Ishikawa (cell line): Measurements from ENCODE around the gene CTDP1.

Experiments used
- TCF12 ChIP-seq: IDR thresholded peaks from 2 replicates; pipeline ENCODE4 v1.6.1; 2012; ENCODE audit warnings: low read depth
- YY1 ChIP-seq: IDR thresholded peaks from 2 replicates; pipeline ENCODE4 v1.6.1; 2012; ENCODE audit warnings: low read depth
- TF ChIP-seq, protein P1 (sequence below): IDR thresholded peaks from 2 replicates; pipeline ENCODE4 v1.6.1; 2012

DNA sequence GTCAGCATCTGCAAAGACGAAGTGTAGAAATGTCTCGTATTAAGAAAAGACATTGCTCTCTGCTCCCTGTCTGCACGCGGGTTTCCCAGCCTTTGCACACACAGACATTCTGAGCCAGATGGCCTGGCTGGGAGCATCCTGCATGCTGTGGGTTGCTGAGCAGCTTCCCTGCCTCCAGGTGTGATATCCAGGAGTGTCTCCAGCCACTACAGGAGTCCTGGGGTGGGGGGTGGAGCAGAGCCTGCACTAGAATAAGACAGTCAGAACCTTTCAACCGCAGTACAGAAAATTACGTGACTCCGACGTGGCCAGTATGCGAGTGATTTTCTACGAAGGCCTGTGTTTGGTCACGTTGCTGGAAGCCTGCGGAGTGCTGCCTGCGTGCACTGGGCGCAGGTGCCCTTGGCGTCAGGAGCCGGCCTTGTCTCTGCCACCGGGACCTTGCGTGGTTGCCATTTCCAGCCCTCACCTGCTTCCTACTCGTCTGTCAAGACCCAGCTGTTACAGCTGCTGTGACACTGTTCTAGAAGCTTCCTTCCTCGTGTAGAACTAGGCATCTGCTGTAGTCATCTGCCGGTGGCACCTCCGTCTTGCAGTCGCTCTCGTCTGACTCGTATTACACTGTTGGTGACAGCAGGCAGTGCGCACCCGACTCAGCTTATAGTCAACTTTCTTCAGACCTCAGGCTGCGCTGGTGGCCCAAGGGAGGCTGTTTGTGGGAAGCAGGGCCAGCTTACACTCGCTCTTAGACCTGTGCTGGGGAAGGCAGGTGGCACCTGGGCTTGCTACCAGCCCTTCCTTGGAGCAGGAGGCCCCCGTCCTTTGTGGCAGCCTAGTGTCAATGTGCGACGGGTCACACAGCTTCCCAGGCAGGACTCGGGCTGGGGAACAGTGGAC, 11.2 kb downstream of the CTDP1 start:
- TF ChIP-seq TCF12: no peak
- TF ChIP-seq, protein P1, sequence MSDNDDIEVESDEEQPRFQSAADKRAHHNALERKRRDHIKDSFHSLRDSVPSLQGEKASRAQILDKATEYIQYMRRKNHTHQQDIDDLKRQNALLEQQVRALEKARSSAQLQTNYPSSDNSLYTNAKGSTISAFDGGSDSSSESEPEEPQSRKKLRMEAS: no peak
- TF ChIP-seq YY1: no peak
